ENCODE measurements around the gene GIMAP2.
"Not testable (repeated sequence)": the region's sequence is repeated elsewhere in the genome, so short reads cannot be mapped to it uniquely, and the experiment has no call there.

The GIMAP2 gene

GRCh38 chr7:150676854-150677253 is 8.7 kb upstream of the GIMAP2 start:
- H3K79me2 ChIP-seq (ENCODE audit: insufficient read depth, low read length); H3K4me3 ChIP-seq (ENCODE audit: low read depth in 1 of 2, low read length in 2 of 2); H3K27me3 ChIP-seq (ENCODE audit: insufficient read depth, low read length, poor library complexity); H2AFZ ChIP-seq (ENCODE audit: low read depth, low read length); H4K20me1 ChIP-seq (ENCODE audit: insufficient read depth, low read length); H3K36me3 ChIP-seq (ENCODE audit: insufficient read depth, low read length): not testable (repeated sequence)
- Histone ChIP-seq H3K9ac (ENCODE audit: low read depth, low read length) (peak overlapping the region; percentile 53), H3K27ac (ENCODE audit: low read length) (peak overlapping the region; percentile 95), H3K4me2 (ENCODE audit: insufficient read depth, low read length) (peak overlapping the region; percentile 53), H3K4me1 (ENCODE audit: insufficient read depth, low read length) (peaks cover 51% of the 10 kb centered on the region), H3K9me3 (ENCODE audit: insufficient read depth, low read length, severe bottlenecking) (peaks cover 15% of the 10 kb centered on the region)
- ATAC-seq (ENCODE audit: insufficient read depth, low read depth) (peak; percentile 85), DNase-seq (peak; percentile 71)

GRCh38 chr7:150678601-150679000 is 6.9 kb upstream of the GIMAP2 start:
- H3K79me2 ChIP-seq (ENCODE audit: insufficient read depth, low read length); H3K9me3 ChIP-seq (ENCODE audit: insufficient read depth, low read length, severe bottlenecking); H3K36me3 ChIP-seq (ENCODE audit: insufficient read depth, low read length); H3K4me2 ChIP-seq (ENCODE audit: insufficient read depth, low read length); ATAC-seq (ENCODE audit: insufficient read depth, low read depth); H3K9ac ChIP-seq (ENCODE audit: low read depth, low read length); H4K20me1 ChIP-seq (ENCODE audit: insufficient read depth, low read length); H3K27me3 ChIP-seq (ENCODE audit: insufficient read depth, low read length, poor library complexity); H2AFZ ChIP-seq (ENCODE audit: low read depth, low read length): not testable (repeated sequence)
- Histone ChIP-seq H3K4me1 (ENCODE audit: insufficient read depth, low read length) (peaks cover 52% of the 10 kb centered on the region), H3K4me3 (ENCODE audit: low read depth in 1 of 2, low read length in 2 of 2) (peak overlapping the region in 1 of 2 experiments; percentile 30; a peak in 1 of 4 replicates), H3K27ac (ENCODE audit: low read length) (peak overlapping the region; percentile 95)
- peak; percentile 62 for DNase-seq

- not testable (repeated sequence) for H2AFZ ChIP-seq (ENCODE audit: low read depth, low read length); H3K9me3 ChIP-seq (ENCODE audit: insufficient read depth, low read length, severe bottlenecking); H3K9ac ChIP-seq (ENCODE audit: low read depth, low read length); H4K20me1 ChIP-seq (ENCODE audit: insufficient read depth, low read length); ATAC-seq (ENCODE audit: insufficient read depth, low read depth); H3K36me3 ChIP-seq (ENCODE audit: insufficient read depth, low read length); H3K4me2 ChIP-seq (ENCODE audit: insufficient read depth, low read length); H3K4me3 ChIP-seq (ENCODE audit: low read depth in 1 of 2, low read length in 2 of 2); H3K27ac ChIP-seq (ENCODE audit: low read length); H3K27me3 ChIP-seq (ENCODE audit: insufficient read depth, low read length, poor library complexity); DNase-seq
- H3K4me1 ChIP-seq (ENCODE audit: insufficient read depth, low read length): peaks cover 61% of the 10 kb centered on the region
- H3K79me2 ChIP-seq (ENCODE audit: insufficient read depth, low read length): peaks cover 22% of the 10 kb centered on the region
Observed at GRCh38 chr7:150680364-150680763, 5.1 kb upstream of the GIMAP2 start.

DNA sequence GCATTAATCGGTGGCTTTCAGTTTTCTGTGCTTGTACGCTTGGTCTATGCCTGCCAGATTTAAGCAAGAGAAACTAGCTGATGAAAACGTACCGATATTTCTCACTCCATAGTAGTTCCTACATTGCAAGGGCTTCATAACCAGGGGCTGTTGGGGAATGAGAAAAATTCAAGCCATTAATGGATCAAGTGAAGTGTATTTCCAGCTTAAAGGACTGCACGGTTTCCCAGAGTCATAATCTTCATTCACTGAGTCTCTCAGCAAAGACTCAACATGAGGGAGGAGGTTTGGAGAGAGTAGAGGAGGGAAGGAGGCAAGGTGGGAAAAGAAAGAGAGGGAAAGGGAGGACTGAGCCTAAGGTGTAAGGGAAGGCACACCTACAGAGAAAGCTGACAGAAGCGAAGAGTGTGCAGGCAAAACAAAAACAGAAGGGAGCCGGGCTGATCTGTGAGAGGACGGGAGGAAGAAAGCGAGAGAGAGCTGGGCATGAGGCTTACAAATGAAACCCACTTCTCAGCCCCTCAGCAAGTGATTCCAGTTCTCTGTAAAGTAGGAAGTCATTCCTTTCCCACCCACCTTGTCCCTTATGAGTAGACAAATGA is 625 bp downstream of the GIMAP2 start:
- TF ChIP-seq EZH2 (IDR thresholded peaks at IDR 0.05; ENCODE audit: borderline replicate concordance, low read depth, low read length, severe bottlenecking): no peak
- no peak for TF ChIP-seq CTCF (IDR thresholded peaks at IDR 0.05; ENCODE audit: borderline replicate concordance, extremely low read depth, low read length, poor library complexity, severe bottlenecking)
- H3K9me3 ChIP-seq (ENCODE audit: insufficient read depth, low read length, severe bottlenecking): peaks cover 2% of the 10 kb centered on the region
- DNase-seq (peak; percentile 49), ATAC-seq (ENCODE audit: insufficient read depth, low read depth) (peak; percentile 41)
- peak overlapping the region; percentile 3; the same call in 1 of the 2 replicates for H2AFZ ChIP-seq (ENCODE audit: low read depth, low read length)
- peaks cover 75% of the 10 kb centered on the region for H3K4me1 ChIP-seq (ENCODE audit: insufficient read depth, low read length)
- no peaks in the 10 kb centered on the region for H3K27me3 ChIP-seq (ENCODE audit: insufficient read depth, low read length, poor library complexity)
- H3K79me2 ChIP-seq (ENCODE audit: insufficient read depth, low read length): peaks cover 75% of the 10 kb centered on the region
- H3K4me2 ChIP-seq (ENCODE audit: insufficient read depth, low read length): peak overlapping the region; percentile 60
- H3K4me3 ChIP-seq (ENCODE audit: low read depth in 1 of 2, low read length in 2 of 2): peak overlapping the region; percentile 33 to 62
- H3K36me3 ChIP-seq (ENCODE audit: insufficient read depth, low read length): peaks cover 43% of the 10 kb centered on the region
- peak overlapping the region; percentile 76 for H3K9ac ChIP-seq (ENCODE audit: low read depth, low read length)
- H4K20me1 ChIP-seq (ENCODE audit: insufficient read depth, low read length): no peaks in the 10 kb centered on the region
- peak overlapping the region; percentile 89 for H3K27ac ChIP-seq (ENCODE audit: low read length)

GRCh38 chr7:150688630-150689029 is 3.1 kb downstream of the GIMAP2 start:
- Histone ChIP-seq H3K36me3 (ENCODE audit: insufficient read depth, low read length) (peaks cover 65% of the 10 kb centered on the region), H3K4me3 (ENCODE audit: low read depth in 1 of 2, low read length in 2 of 2) (peak overlapping the region in 1 of 2 experiments; percentile 45; a peak in 2 of 4 replicates), H3K9me3 (ENCODE audit: insufficient read depth, low read length, severe bottlenecking) (peaks cover 10% of the 10 kb centered on the region), H3K4me1 (ENCODE audit: insufficient read depth, low read length) (peaks cover 94% of the 10 kb centered on the region), H4K20me1 (ENCODE audit: insufficient read depth, low read length) (no peaks in the 10 kb centered on the region), H3K9ac (ENCODE audit: low read depth, low read length) (peak overlapping the region; percentile 76), H3K27me3 (ENCODE audit: insufficient read depth, low read length, poor library complexity) (no peaks in the 10 kb centered on the region), H3K4me2 (ENCODE audit: insufficient read depth, low read length) (peak overlapping the region; percentile 60), H3K79me2 (ENCODE audit: insufficient read depth, low read length) (peaks cover 87% of the 10 kb centered on the region), H3K27ac (ENCODE audit: low read length) (peak overlapping the region; percentile 72), H2AFZ (ENCODE audit: low read depth, low read length) (no peak overlapping the region)
- no peak for ATAC-seq (ENCODE audit: insufficient read depth, low read depth)
- DNase-seq: no peak
- TF ChIP-seq EZH2 (IDR thresholded peaks at IDR 0.05; ENCODE audit: borderline replicate concordance, low read depth, low read length, severe bottlenecking): no peak
- TF ChIP-seq CTCF (IDR thresholded peaks at IDR 0.05; ENCODE audit: borderline replicate concordance, extremely low read depth, low read length, poor library complexity, severe bottlenecking): peak; percentile 24
